Measurements from ENCODE around the gene HMX2. TPM values are rescaled to one million over a fixed set of nuclear protein-coding genes. Genes with fewer than 3 reads are reported as not detected.
A peak's percentile ranks its signal among the peaks of the same experiment; 100 is the strongest.

Gene HMX2
- total and polyA plus RNA-seq, 12 donors, result not detected

GRCh38 chr10:123143162-123143824 lies 4.6 kb upstream of the HMX2 start:
- intact Hi-C loops (cut with DNase I), result no loop called here
- H3K9me3 ChIP-seq, result no peaks in the 10 kb centered on the region
- no peak overlapping the region for H3K27ac ChIP-seq
- 3 to 4% methylated on average over 32 to 33 of the region's 33 CpGs for WGBS, 2 donors
- ATAC-seq (peak in 1 of 8 donors; percentile 7), DNase-seq (no peak)
- H3K27me3 ChIP-seq, result peaks cover 71 to 100% (median 100%) of the 10 kb centered on the region in 7 donors
- H3K4me3 ChIP-seq, result no peak overlapping the region
- H3K4me1 ChIP-seq, result peaks cover 4 to 51% (median 27%) of the 10 kb centered on the region in 9 donors
- no peaks in the 10 kb centered on the region for H3K36me3 ChIP-seq
- no peak for TF ChIP-seq CTCF (IDR thresholded peaks at IDR 0.05)

- H3K4me1 ChIP-seq, result peaks cover 4 to 56% (median 32%) of the 10 kb centered on the region in 9 donors
- ATAC-seq (no peak), DNase-seq (no peak)
- H3K27ac ChIP-seq, result no peak overlapping the region
- H3K36me3 ChIP-seq, result no peaks in the 10 kb centered on the region
- intact Hi-C loops (cut with DNase I), result no loop called here
- TF ChIP-seq CTCF (IDR thresholded peaks at IDR 0.05), result no peak
- 8 to 11% methylated on average over 10 of the region's 10 CpGs for WGBS, 2 donors
- H3K4me3 ChIP-seq, result no peak overlapping the region
- H3K27me3 ChIP-seq, result peaks cover 73 to 100% (median 100%) of the 10 kb centered on the region in 7 donors
- no peaks in the 10 kb centered on the region for H3K9me3 ChIP-seq
Measured at GRCh38 chr10:123143825-123144168, 4.1 kb upstream of the HMX2 start.

- TF ChIP-seq CTCF (IDR thresholded peaks at IDR 0.05), result no peak
- Histone ChIP-seq H3K4me1 (peaks cover 9 to 58% (median 37%) of the 10 kb centered on the region in 9 donors), H3K4me3 (no peak overlapping the region), H3K27me3 (peaks cover 73 to 100% (median 100%) of the 10 kb centered on the region in 7 donors), H3K9me3 (no peaks in the 10 kb centered on the region), H3K27ac (no peak overlapping the region), H3K36me3 (no peaks in the 10 kb centered on the region)
- no peak for DNase-seq
- intact Hi-C loops (cut with DNase I), result no loop called here
- 3% methylated on average over 29 of the region's 29 CpGs for WGBS, 2 donors
- no peak for ATAC-seq
Measured at GRCh38 chr10:123144697-123145541, 3.0 kb upstream of the HMX2 start.

GRCh38 chr10:123145542-123146012 lies 2.4 kb upstream of the HMX2 start:
- Histone ChIP-seq H3K9me3 (no peaks in the 10 kb centered on the region), H3K27me3 (peaks cover 69 to 100% (median 100%) of the 10 kb centered on the region in 7 donors), H3K4me1 (peaks cover 6 to 58% (median 39%) of the 10 kb centered on the region in 9 donors), H3K36me3 (no peaks in the 10 kb centered on the region), H3K27ac (no peak overlapping the region), H3K4me3 (no peak overlapping the region)
- no peak for DNase-seq
- 4 to 7% methylated on average over 14 of the region's 14 CpGs for WGBS, 2 donors
- intact Hi-C loops (cut with DNase I), result no loop called here
- no peak for ATAC-seq
- TF ChIP-seq CTCF (IDR thresholded peaks at IDR 0.05), result no peak
